GM18870 (cell line): ENCODE measurements around the gene PSMG2.
"Not testable (repeated sequence)": the region's sequence is repeated elsewhere in the genome, so short reads cannot be mapped to it uniquely, and the experiment has no call there.

ENCODE experiments used
- ATAC-seq: cut with Tn5 transposase; IDR thresholded peaks from one replicate; pipeline ENCODE4 v1.9.1; 2021; ENCODE audit warnings: moderate library complexity; ENCODE audit not compliant: unreplicated experiment

Gene PSMG2

GRCh38 chr18:12721495-12722275, 18.8 kb downstream of the PSMG2 start:
- ATAC-seq: no peak

- ATAC-seq: no peak
Observed at GRCh38 chr18:12722731-12723130, 19.9 kb downstream of the PSMG2 start.

- no peak for ATAC-seq
Observed at GRCh38 chr18:12726331-12726730, 23.5 kb downstream of the PSMG2 start.

- ATAC-seq: no peak
Observed at GRCh38 chr18:12726774-12727550, 24.1 kb downstream of the PSMG2 start.

GRCh38 chr18:12737243-12737902, 34.5 kb downstream of the PSMG2 start:
- no peak for ATAC-seq

- ATAC-seq: no peak
Observed at GRCh38 chr18:12741351-12741750, 38.5 kb downstream of the PSMG2 start.

- no peak for ATAC-seq
Observed at GRCh38 chr18:12742453-12742852, 39.6 kb downstream of the PSMG2 start.

- ATAC-seq: no peak
Observed at GRCh38 chr18:12744103-12744502, 41.3 kb downstream of the PSMG2 start.

GRCh38 chr18:12745095-12745795, 42.4 kb downstream of the PSMG2 start:
- no peak for ATAC-seq

GRCh38 chr18:12747530-12748315, 44.9 kb downstream of the PSMG2 start:
- ATAC-seq: no peak

- no peak for ATAC-seq
Observed at GRCh38 chr18:12748671-12749070, 45.8 kb downstream of the PSMG2 start.

GRCh38 chr18:12749121-12749520, 46.3 kb downstream of the PSMG2 start:
- ATAC-seq: no peak

- no peak for ATAC-seq
Observed at GRCh38 chr18:12750076-12750714, 47.4 kb downstream of the PSMG2 start.

GRCh38 chr18:12750715-12751502, 48.1 kb downstream of the PSMG2 start:
- ATAC-seq: no peak

- no peak for ATAC-seq
Observed at GRCh38 chr18:12751503-12751884, 48.7 kb downstream of the PSMG2 start.

GRCh38 chr18:12751891-12752290, 49.0 kb downstream of the PSMG2 start:
- no peak for ATAC-seq

- no peak for ATAC-seq
Observed at GRCh38 chr18:12754511-12754910, 51.7 kb downstream of the PSMG2 start.

GRCh38 chr18:12755606-12756005, 52.8 kb downstream of the PSMG2 start:
- ATAC-seq: not testable (repeated sequence)

- not testable (repeated sequence) for ATAC-seq
Observed at GRCh38 chr18:12756619-12757239, 53.9 kb downstream of the PSMG2 start.
